GM23338 (cell line): Measurements from ENCODE around the gene CRY1. TPM values are rescaled to one million over a fixed set of nuclear protein-coding genes. Genes with fewer than 3 reads are reported as not detected.

Experiments used
- ATAC-seq: fragments of 200-7000 bp; cut with Tn5 transposase; 3 replicates; pipeline ENCODE4 v1.9.1; 2020
- DNase-seq: peaks from one replicate; pipeline ENCODE4 v3.0.0-alpha.2; 2015; ENCODE audit warnings: low spot score
- H2AFZ ChIP-seq: fragments of 200-600 bp; sonication (generic); 2 replicates; pipeline ENCODE4 v1.8.0; 2016; ENCODE audit warnings: antibody characterized with exemption, mild to moderate bottlenecking, moderate library complexity
- H3F3A ChIP-seq: fragments of 200-600 bp; sonication (generic); replicated peaks from 2 replicates; pipeline ENCODE4 v1.8.0; 2017; ENCODE audit warnings: antibody characterized with exemption, mixed run types, low read depth
- H3K27ac ChIP-seq: fragments of 200-600 bp; sonication (generic); 2 replicates; pipeline ENCODE4 v1.6.1; 2016; ENCODE audit warnings: low read depth
- H3K27me3 ChIP-seq: fragments of 200-600 bp; sonication (generic); 2 replicates; pipeline ENCODE4 v1.8.0; 2016; ENCODE audit warnings: mild to moderate bottlenecking, mixed run types, moderate library complexity; ENCODE audit not compliant: insufficient read depth
- H3K36me3 ChIP-seq: fragments of 200-600 bp; sonication (generic); 2 replicates; pipeline ENCODE4 v1.8.0; 2016; ENCODE audit warnings: mild to moderate bottlenecking; ENCODE audit not compliant: insufficient read depth
- H3K4me1 ChIP-seq: fragments of 200-600 bp; sonication (generic); 2 replicates; pipeline ENCODE4 v1.8.0; 2016; ENCODE audit warnings: mild to moderate bottlenecking, moderate library complexity; ENCODE audit not compliant: insufficient read depth
- H3K4me2 ChIP-seq: fragments of 200-600 bp; sonication (generic); 2 replicates; pipeline ENCODE4 v1.7.1; 2017; ENCODE audit warnings: mixed run types
- H3K4me3 ChIP-seq: fragments of 200-600 bp; sonication (generic); 2 replicates; pipeline ENCODE4 v1.6.1; 2016; ENCODE audit warnings: mixed run types
- H3K79me2 ChIP-seq: fragments of 200-600 bp; sonication (generic); replicated peaks from 2 replicates; pipeline ENCODE4 v1.8.0; 2017; ENCODE audit warnings: mild to moderate bottlenecking; ENCODE audit not compliant: insufficient read depth
- H3K9me2 ChIP-seq: fragments of 200-600 bp; sonication (generic); 2 replicates; pipeline ENCODE4 v1.8.0; 2017; ENCODE audit not compliant: insufficient read depth
- H4K20me1 ChIP-seq: fragments of 200-600 bp; sonication (generic); replicated peaks from 2 replicates; pipeline ENCODE4 v1.8.0; 2017; ENCODE audit warnings: mild to moderate bottlenecking; ENCODE audit not compliant: insufficient read depth
- H3K27ac Mint-ChIP-seq: 2 replicates; pipeline ENCODE4 v1.8.0; 2020; ENCODE audit warnings: inconsistent platforms, mild to moderate bottlenecking, moderate library complexity, mixed read lengths
- H3K27me3 Mint-ChIP-seq: 3 replicates; pipeline ENCODE4 v1.8.0; 2022; ENCODE audit warnings: low read depth, mild to moderate bottlenecking, moderate library complexity, mixed read lengths, inconsistent platforms; ENCODE audit not compliant: insufficient read depth, poor library complexity
- H3K36me3 Mint-ChIP-seq: 3 replicates; pipeline ENCODE4 v1.8.0; 2021; ENCODE audit warnings: low read depth, mild to moderate bottlenecking, inconsistent platforms, moderate library complexity, mixed read lengths
- H3K4me1 Mint-ChIP-seq: 3 replicates; pipeline ENCODE4 v1.8.0; 2020; ENCODE audit warnings: mild to moderate bottlenecking, inconsistent platforms, mixed read lengths
- H3K4me3 Mint-ChIP-seq: 3 replicates; pipeline ENCODE4 v1.8.0; 2021; ENCODE audit warnings: moderate library complexity, mild to moderate bottlenecking, inconsistent platforms, mixed read lengths
- H3K9me3 Mint-ChIP-seq: 3 replicates; pipeline ENCODE4 v1.8.0; 2020; ENCODE audit warnings: moderate library complexity, mild to moderate bottlenecking, inconsistent platforms, mixed read lengths
- CREB1 ChIP-seq: fragments of 250-450 bp; sonication (Bioruptor Pico); IDR thresholded peaks from 2 replicates; pipeline ENCODE4 v1.5.0; 2020; ENCODE audit warnings: low read depth, mild to moderate bottlenecking, moderate library complexity
- EZH2 ChIP-seq: fragments of 200-600 bp; sonication (generic); IDR thresholded peaks from one replicate; pipeline ENCODE4 v1.8.0; 2017; ENCODE audit warnings: antibody characterized with exemption, mild to moderate bottlenecking, low read depth; ENCODE audit not compliant: unreplicated experiment
- EZH2phosphoT487 ChIP-seq: fragments of 200-600 bp; sonication (generic); IDR thresholded peaks from one replicate; pipeline ENCODE4 v1.8.1; 2018; ENCODE audit warnings: antibody characterized with exemption; ENCODE audit not compliant: unreplicated experiment
- JUNB ChIP-seq: IDR thresholded peaks from one replicate; pipeline ENCODE4 v1.6.1; 2016; ENCODE audit warnings: antibody characterized with exemption; ENCODE audit not compliant: unreplicated experiment
- NANOG ChIP-seq: IDR thresholded peaks from 2 replicates; pipeline ENCODE4 v1.6.1; 2016; ENCODE audit warnings: antibody characterized with exemption, borderline replicate concordance
- POLR2AphosphoS5 ChIP-seq: IDR thresholded peaks from 2 replicates; pipeline ENCODE4 v1.6.1; 2016; ENCODE audit warnings: antibody characterized with exemption, low read depth
- STAT1 ChIP-seq: IDR thresholded peaks from one replicate; pipeline ENCODE4 v1.6.1; 2016; ENCODE audit warnings: antibody characterized with exemption; ENCODE audit not compliant: unreplicated experiment
- ZNF114 ChIP-seq: fragments of 250-450 bp; sonication (Bioruptor Pico); IDR thresholded peaks from 2 replicates; pipeline ENCODE4 v1.5.0; 2020; ENCODE audit warnings: mild to moderate bottlenecking, moderate library complexity
- ZNF331 ChIP-seq: fragments of 250-450 bp; sonication (Bioruptor Pico); IDR thresholded peaks from 2 replicates; pipeline ENCODE4 v1.5.0; 2020; ENCODE audit warnings: low read depth, mild to moderate bottlenecking, moderate library complexity
- polyA plus RNA-seq: library from polyadenylated mRNA; unstranded; fragments of >200 nt; fragmentation: Nextera tagmentation; extraction: Ambion mirVana; gene quantifications from 2 replicates; pipeline ENCODE4 v1.2.1, GENCODE V29; 2016
- total RNA-seq: library from RNA; depleted of rRNA; stranded (reverse); fragments of >200 nt; shearing (Covaris generic); gene quantifications from 2 replicates; pipeline ENCODE4 v1.2.3, GENCODE V29; 2014
- TF ChIP-seq, protein P1 (sequence below): IDR thresholded peaks from 2 replicates; pipeline ENCODE4 v1.6.1; 2016; ENCODE audit warnings: antibody characterized with exemption
- TF ChIP-seq, protein P2 (sequence below): fragments of 250-450 bp; sonication (Bioruptor Pico); IDR thresholded peaks from 2 replicates; pipeline ENCODE4 v1.5.0; 2020; ENCODE audit warnings: mild to moderate bottlenecking, moderate library complexity
- TF ChIP-seq, protein P3 (sequence below), 2 experiments: fragments of 200-600 bp in 1 of 2; sonication (generic) in 1 of 2; conservative IDR thresholded peaks; 2 replicates each; pipeline versions ENCODE4 v1.5.1 to v1.6.1; 2016 to 2017; ENCODE audit warnings: antibody characterized with exemption in 2 of 2, low read depth in 2 of 2, mild to moderate bottlenecking in 2 of 2, moderate library complexity in 1 of 2

Gene CRY1
- total and polyA plus RNA-seq, 2 experiments from 2014 or later, result 27.7 to 28.2 TPM

DNA sequence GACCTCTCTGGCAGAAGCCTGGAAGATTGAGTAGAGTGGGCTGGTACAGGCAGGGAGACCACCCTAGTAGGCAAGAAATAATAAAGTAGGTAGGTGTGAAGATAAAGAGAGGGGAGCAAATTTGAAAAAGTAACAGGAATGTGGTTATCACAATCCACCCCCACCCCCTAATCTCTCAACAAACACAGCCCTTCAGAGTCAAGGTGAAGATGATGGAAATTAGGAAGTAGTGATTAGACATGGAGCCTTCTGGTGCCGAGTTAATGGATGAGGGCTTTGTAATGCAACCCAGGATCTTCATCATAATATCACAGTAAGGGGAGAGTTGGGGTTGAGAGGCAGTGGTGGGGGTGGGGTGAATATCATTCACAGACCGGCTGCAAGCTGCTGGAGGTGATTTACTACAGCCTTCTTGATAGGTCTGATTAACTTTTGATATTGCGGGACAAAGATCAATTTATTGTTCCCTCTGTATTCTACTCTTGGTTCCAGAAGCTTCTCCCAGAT, 29.2 kb upstream of the CRY1 start:
- H3K36me3 ChIP-seq, result no peaks in the 10 kb centered on the region
- no peaks in the 10 kb centered on the region for H3K27me3 ChIP-seq
- Mint-ChIP-seq H3K9me3 (peaks cover 3% of the 10 kb centered on the region; the same call in 2 of the 3 replicates), H3K4me3 (peak overlapping the region; percentile 18; the same call in 2 of the 3 replicates), H3K4me1 (peaks cover 28% of the 10 kb centered on the region), H3K36me3 (peaks cover 4% of the 10 kb centered on the region; the same call in 1 of the 3 replicates), H3K27ac (no peak overlapping the region), H3K27me3 (no peaks in the 10 kb centered on the region)
- H4K20me1 ChIP-seq, result no peaks in the 10 kb centered on the region
- ATAC-seq (peak; percentile 41; the same call in 2 of the 3 replicates), DNase-seq (no peak)
- TF ChIP-seq EZH2phosphoT487, result no peak
- no peak for TF ChIP-seq ZNF114 (CRISPR knock-in tag)
- no peak overlapping the region for H3K4me3 ChIP-seq
- no peaks in the 10 kb centered on the region for H3K9me2 ChIP-seq
- peak overlapping the region; percentile 63 for H3K4me2 ChIP-seq
- H3K79me2 ChIP-seq, result no peaks in the 10 kb centered on the region
- H2AFZ ChIP-seq, result peak overlapping the region; percentile 82
- H3K4me1 ChIP-seq, result peaks cover 25% of the 10 kb centered on the region
- no peaks in the 10 kb centered on the region for H3F3A ChIP-seq
- no peak overlapping the region for H3K27ac ChIP-seq

DNA sequence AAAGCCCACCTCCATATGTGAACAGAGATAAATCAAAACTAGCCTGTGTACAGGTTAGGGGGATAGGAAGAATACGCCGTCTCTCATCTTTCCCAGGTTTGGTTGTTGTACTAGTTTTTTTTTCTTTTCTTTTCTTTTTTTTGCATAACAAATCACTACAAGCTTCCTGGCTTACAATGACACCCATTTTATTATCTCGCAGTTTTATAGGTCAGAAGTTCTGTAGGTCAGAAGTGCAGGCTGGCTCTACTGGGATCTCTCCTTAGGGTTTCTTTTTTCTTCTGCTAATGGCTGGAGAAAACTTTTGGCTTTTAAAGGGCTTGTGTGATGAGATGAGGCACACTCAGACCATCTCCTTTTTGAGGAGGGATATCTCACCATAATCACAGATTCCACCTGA, 25.7 kb upstream of the CRY1 start:
- Histone ChIP-seq H3K36me3 (no peaks in the 10 kb centered on the region), H3K27me3 (no peaks in the 10 kb centered on the region), H3K4me3 (no peak overlapping the region), H3K4me2 (peak overlapping the region; percentile 48; the same call in 1 of the 2 replicates), H3K9me2 (no peaks in the 10 kb centered on the region), H3F3A (no peaks in the 10 kb centered on the region), H3K4me1 (peaks cover 20% of the 10 kb centered on the region), H2AFZ (peak overlapping the region; percentile 72; the same call in 1 of the 2 replicates), H4K20me1 (no peaks in the 10 kb centered on the region), H3K79me2 (no peaks in the 10 kb centered on the region), H3K27ac (no peak overlapping the region)
- H3K9me3 Mint-ChIP-seq, result peaks cover 3% of the 10 kb centered on the region; the same call in 1 of the 3 replicates
- peaks cover 4% of the 10 kb centered on the region; the same call in 1 of the 3 replicates for H3K36me3 Mint-ChIP-seq
- H3K4me3 Mint-ChIP-seq, result no peak overlapping the region
- DNase-seq, result no peak
- no peak overlapping the region for H3K27ac Mint-ChIP-seq
- no peak for ATAC-seq
- peaks cover 17% of the 10 kb centered on the region for H3K4me1 Mint-ChIP-seq
- no peaks in the 10 kb centered on the region for H3K27me3 Mint-ChIP-seq
- TF ChIP-seq CREB1 (CRISPR knock-in tag) (no peak), STAT1 (no peak), NANOG (no peak), JUNB (no peak), ZNF331 (CRISPR knock-in tag) (no peak), ZNF114 (CRISPR knock-in tag) (no peak), EZH2phosphoT487 (no peak), EZH2 (no peak), POLR2AphosphoS5 (no peak)
- TF ChIP-seq, protein P1, sequence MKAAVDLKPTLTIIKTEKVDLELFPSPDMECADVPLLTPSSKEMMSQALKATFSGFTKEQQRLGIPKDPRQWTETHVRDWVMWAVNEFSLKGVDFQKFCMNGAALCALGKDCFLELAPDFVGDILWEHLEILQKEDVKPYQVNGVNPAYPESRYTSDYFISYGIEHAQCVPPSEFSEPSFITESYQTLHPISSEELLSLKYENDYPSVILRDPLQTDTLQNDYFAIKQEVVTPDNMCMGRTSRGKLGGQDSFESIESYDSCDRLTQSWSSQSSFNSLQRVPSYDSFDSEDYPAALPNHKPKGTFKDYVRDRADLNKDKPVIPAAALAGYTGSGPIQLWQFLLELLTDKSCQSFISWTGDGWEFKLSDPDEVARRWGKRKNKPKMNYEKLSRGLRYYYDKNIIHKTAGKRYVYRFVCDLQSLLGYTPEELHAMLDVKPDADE, result no peak
- TF ChIP-seq, protein P2, sequence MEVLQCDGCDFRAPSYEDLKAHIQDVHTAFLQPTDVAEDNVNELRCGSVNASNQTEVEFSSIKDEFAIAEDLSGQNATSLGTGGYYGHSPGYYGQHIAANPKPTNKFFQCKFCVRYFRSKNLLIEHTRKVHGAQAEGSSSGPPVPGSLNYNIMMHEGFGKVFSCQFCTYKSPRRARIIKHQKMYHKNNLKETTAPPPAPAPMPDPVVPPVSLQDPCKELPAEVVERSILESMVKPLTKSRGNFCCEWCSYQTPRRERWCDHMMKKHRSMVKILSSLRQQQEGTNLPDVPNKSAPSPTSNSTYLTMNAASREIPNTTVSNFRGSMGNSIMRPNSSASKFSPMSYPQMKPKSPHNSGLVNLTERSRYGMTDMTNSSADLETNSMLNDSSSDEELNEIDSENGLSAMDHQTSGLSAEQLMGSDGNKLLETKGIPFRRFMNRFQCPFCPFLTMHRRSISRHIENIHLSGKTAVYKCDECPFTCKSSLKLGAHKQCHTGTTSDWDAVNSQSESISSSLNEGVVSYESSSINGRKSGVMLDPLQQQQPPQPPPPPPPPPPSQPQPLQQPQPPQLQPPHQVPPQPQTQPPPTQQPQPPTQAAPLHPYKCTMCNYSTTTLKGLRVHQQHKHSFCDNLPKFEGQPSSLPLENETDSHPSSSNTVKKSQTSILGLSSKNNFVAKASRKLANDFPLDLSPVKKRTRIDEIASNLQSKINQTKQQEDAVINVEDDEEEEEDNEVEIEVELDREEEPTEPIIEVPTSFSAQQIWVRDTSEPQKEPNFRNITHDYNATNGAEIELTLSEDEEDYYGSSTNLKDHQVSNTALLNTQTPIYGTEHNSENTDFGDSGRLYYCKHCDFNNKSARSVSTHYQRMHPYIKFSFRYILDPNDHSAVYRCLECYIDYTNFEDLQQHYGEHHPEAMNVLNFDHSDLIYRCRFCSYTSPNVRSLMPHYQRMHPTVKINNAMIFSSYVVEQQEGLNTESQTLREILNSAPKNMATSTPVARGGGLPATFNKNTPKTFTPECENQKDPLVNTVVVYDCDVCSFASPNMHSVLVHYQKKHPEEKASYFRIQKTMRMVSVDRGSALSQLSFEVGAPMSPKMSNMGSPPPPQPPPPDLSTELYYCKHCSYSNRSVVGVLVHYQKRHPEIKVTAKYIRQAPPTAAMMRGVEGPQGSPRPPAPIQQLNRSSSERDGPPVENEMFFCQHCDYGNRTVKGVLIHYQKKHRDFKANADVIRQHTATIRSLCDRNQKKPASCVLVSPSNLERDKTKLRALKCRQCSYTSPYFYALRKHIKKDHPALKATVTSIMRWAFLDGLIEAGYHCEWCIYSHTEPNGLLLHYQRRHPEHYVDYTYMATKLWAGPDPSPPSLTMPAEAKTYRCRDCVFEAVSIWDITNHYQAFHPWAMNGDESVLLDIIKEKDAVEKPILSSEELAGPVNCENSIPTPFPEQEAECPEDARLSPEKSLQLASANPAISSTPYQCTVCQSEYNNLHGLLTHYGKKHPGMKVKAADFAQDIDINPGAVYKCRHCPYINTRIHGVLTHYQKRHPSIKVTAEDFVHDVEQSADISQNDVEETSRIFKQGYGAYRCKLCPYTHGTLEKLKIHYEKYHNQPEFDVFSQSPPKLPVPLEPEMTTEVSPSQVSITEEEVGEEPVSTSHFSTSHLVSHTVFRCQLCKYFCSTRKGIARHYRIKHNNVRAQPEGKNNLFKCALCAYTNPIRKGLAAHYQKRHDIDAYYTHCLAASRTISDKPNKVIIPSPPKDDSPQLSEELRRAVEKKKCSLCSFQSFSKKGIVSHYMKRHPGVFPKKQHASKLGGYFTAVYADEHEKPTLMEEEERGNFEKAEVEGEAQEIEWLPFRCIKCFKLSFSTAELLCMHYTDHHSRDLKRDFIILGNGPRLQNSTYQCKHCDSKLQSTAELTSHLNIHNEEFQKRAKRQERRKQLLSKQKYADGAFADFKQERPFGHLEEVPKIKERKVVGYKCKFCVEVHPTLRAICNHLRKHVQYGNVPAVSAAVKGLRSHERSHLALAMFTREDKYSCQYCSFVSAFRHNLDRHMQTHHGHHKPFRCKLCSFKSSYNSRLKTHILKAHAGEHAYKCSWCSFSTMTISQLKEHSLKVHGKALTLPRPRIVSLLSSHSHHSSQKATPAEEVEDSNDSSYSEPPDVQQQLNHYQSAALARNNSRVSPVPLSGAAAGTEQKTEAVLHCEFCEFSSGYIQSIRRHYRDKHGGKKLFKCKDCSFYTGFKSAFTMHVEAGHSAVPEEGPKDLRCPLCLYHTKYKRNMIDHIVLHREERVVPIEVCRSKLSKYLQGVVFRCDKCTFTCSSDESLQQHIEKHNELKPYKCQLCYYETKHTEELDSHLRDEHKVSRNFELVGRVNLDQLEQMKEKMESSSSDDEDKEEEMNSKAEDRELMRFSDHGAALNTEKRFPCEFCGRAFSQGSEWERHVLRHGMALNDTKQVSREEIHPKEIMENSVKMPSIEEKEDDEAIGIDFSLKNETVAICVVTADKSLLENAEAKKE (CRISPR knock-in tag), result no peak
- TF ChIP-seq, protein P3, sequence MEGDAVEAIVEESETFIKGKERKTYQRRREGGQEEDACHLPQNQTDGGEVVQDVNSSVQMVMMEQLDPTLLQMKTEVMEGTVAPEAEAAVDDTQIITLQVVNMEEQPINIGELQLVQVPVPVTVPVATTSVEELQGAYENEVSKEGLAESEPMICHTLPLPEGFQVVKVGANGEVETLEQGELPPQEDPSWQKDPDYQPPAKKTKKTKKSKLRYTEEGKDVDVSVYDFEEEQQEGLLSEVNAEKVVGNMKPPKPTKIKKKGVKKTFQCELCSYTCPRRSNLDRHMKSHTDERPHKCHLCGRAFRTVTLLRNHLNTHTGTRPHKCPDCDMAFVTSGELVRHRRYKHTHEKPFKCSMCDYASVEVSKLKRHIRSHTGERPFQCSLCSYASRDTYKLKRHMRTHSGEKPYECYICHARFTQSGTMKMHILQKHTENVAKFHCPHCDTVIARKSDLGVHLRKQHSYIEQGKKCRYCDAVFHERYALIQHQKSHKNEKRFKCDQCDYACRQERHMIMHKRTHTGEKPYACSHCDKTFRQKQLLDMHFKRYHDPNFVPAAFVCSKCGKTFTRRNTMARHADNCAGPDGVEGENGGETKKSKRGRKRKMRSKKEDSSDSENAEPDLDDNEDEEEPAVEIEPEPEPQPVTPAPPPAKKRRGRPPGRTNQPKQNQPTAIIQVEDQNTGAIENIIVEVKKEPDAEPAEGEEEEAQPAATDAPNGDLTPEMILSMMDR (conservative IDR thresholded peaks at IDR 0.05; ENCODE audit: low read depth in 2 of 2), result no peak
